HepG2 (cell line): Measurements from ENCODE around the gene RAI2. TPM values are rescaled to one million over a fixed set of nuclear protein-coding genes. Genes with fewer than 3 reads are reported as not detected.
"Not testable (repeated sequence)": the region's sequence is repeated elsewhere in the genome, so short reads cannot be mapped to it uniquely, and the experiment has no call there.

Experiments used
- ATAC-seq: fragments of 200-7000 bp; cut with Tn5 transposase; 3 replicates; pipeline ENCODE4 v1.9.1; 2020; ENCODE audit warnings: mild to moderate bottlenecking, moderate library complexity
- BruUV-seq: library from RNA; stranded (reverse); fragments of 400-500 nt; replicated peaks from 2 replicates; lab custom pipeline; 2021; lab: Mats Ljungman, UMichigan
- CTCF ChIA-PET: fragments of 300-600 bp; formaldehyde crosslinking; extraction: SDS; loops from one replicate; lab custom pipeline; 2021; ENCODE audit warnings: low total read pairs, inconsistent platforms, low intra/inter-chr PET ratio; lab: Yijun Ruan, JAX
- POLR2A ChIA-PET: fragments of 350-600 bp; sonication (Branson Sonifier 250); formaldehyde crosslinking; loops from one replicate; lab custom pipeline; 2020; ENCODE audit warnings: antibody characterized with exemption, inconsistent platforms; lab: Yijun Ruan, JAX
- DNase-seq: peaks from one replicate; pipeline ENCODE4 v3.0.0-alpha.2; 2015; ENCODE audit warnings: low spot score
- FAIRE-seq: peaks from 3 replicates; lab custom pipeline; 2011; peaks lifted over from hg19 to GRCh38; lab: Jason Lieb, UNC
- H2AFZ ChIP-seq: one replicate; pipeline ENCODE4 v1.6.1; 2011; ENCODE audit warnings: low read length, inconsistent platforms
- H3K27ac ChIP-seq: fragments of 300-600 bp; 3 replicates; pipeline ENCODE4 v1.8.0; 2011; ENCODE audit warnings: mixed run types, mild to moderate bottlenecking, mixed read lengths, low read length, inconsistent platforms; ENCODE audit not compliant: insufficient read depth; ENCODE audit errors: extremely low read length
- H3K27me3 ChIP-seq, 2 experiments: fragments of 200-600 bp in 1 of 2; 2 replicates in 1 of 2; 3 replicates in 1 of 2; pipeline versions ENCODE4 v1.6.0 to v1.8.0; 2011; ENCODE audit warnings: low read length in 2 of 2, mild to moderate bottlenecking in 2 of 2, moderate library complexity in 2 of 2, inconsistent platforms in 1 of 2; ENCODE audit not compliant: insufficient read depth in 2 of 2, control insufficient read depth in 1 of 2
- H3K36me3 ChIP-seq, 2 experiments: fragments of 200-600 bp in 1 of 2; replicated peaks in 1 of 2; 2 replicates in 1 of 2; 3 replicates in 1 of 2; pipeline versions ENCODE4 v1.5.1 to v1.8.0; 2011; ENCODE audit warnings: low read length in 2 of 2, inconsistent platforms in 1 of 2; ENCODE audit not compliant: insufficient read depth in 2 of 2, control insufficient read depth in 1 of 2
- H3K4me1 ChIP-seq: 2 replicates; pipeline ENCODE4 v1.5.1; 2012; ENCODE audit warnings: low read length, inconsistent platforms; ENCODE audit not compliant: insufficient read depth
- H3K4me2 ChIP-seq: 2 replicates; pipeline ENCODE4 v1.6.0; 2011; ENCODE audit warnings: low read depth, low read length, inconsistent platforms
- H3K4me3 ChIP-seq, 3 experiments: fragments of 200-600 bp in 1 of 3; sonication (generic), shearing (Covaris generic) in 1 of 3; replicated peaks in 1 of 3; 2 replicates each; pipeline ENCODE4 v1.5.1; 2011 to 2016; ENCODE audit warnings: low read length in 3 of 3, inconsistent platforms in 2 of 3, low read depth in 2 of 3, mild to moderate bottlenecking in 2 of 3, control low read depth in 1 of 3, mixed read lengths in 1 of 3; ENCODE audit not compliant: insufficient read depth in 1 of 3
- H3K79me2 ChIP-seq: one replicate; pipeline ENCODE4 v1.6.1; 2011; ENCODE audit warnings: low read length, inconsistent platforms; ENCODE audit not compliant: insufficient read depth
- H3K9ac ChIP-seq: 2 replicates; pipeline ENCODE4 v1.6.0; 2011; ENCODE audit warnings: mild to moderate bottlenecking, low read depth, low read length, inconsistent platforms; ENCODE audit not compliant: insufficient read depth
- H3K9me3 ChIP-seq: 2 replicates; pipeline ENCODE4 v1.5.1; 2012; ENCODE audit warnings: mild to moderate bottlenecking, low read length
- H4K20me1 ChIP-seq: 2 replicates; pipeline ENCODE4 v1.6.0; 2011; ENCODE audit warnings: inconsistent platforms, mild to moderate bottlenecking, low read length, moderate library complexity; ENCODE audit not compliant: insufficient read depth
- AHDC1 ChIP-seq: sonication (generic); formaldehyde crosslinking; IDR thresholded peaks from 2 replicates; pipeline ENCODE4 v1.5.1; 2020; ENCODE audit warnings: mild to moderate bottlenecking, missing genetic modification reagents, borderline replicate concordance
- ESRRA ChIP-seq: sonication (generic); formaldehyde crosslinking; IDR thresholded peaks from 2 replicates; pipeline ENCODE4 v1.5.1; 2020; ENCODE audit warnings: mild to moderate bottlenecking, low read depth, missing genetic modification reagents
- MEF2D ChIP-seq: sonication (generic); formaldehyde crosslinking; IDR thresholded peaks from 2 replicates; pipeline ENCODE4 v1.5.1; 2020; ENCODE audit warnings: mild to moderate bottlenecking, missing genetic modification reagents
- NFIB ChIP-seq: sonication (generic); formaldehyde crosslinking; IDR thresholded peaks from 2 replicates; pipeline ENCODE4 v1.9.0; 2021; ENCODE audit warnings: missing genetic modification reagents, mild to moderate bottlenecking, borderline replicate concordance
- RBFOX2 ChIP-seq: fragments of 200-400 bp; formaldehyde crosslinking; IDR thresholded peaks from 2 replicates; pipeline ENCODE4 v1.6.1; 2017; ENCODE audit warnings: low read depth, mild to moderate bottlenecking, low read length
- SNAPC2 ChIP-seq: sonication (generic); formaldehyde crosslinking; IDR thresholded peaks from 2 replicates; pipeline ENCODE4 v1.8.1; 2022; ENCODE audit warnings: mild to moderate bottlenecking, missing genetic modification reagents
- TEAD2 ChIP-seq: sonication (generic); formaldehyde crosslinking; IDR thresholded peaks from 2 replicates; pipeline ENCODE4 v1.9.0; 2021; ENCODE audit warnings: missing genetic modification reagents
- ZNF160 ChIP-seq: sonication (generic); formaldehyde crosslinking; IDR thresholded peaks from 2 replicates; pipeline ENCODE4 v1.8.0; 2022; ENCODE audit warnings: mild to moderate bottlenecking, inconsistent platforms, missing genetic modification reagents
- ZNF3 ChIP-seq: IDR thresholded peaks from 2 replicates; pipeline ENCODE4 v1.7.0; 2017; ENCODE audit warnings: inconsistent platforms
- ZNF552 ChIP-seq: sonication (generic); formaldehyde crosslinking; IDR thresholded peaks from 2 replicates; pipeline ENCODE4 v1.9.0; 2022; ENCODE audit warnings: missing genetic modification reagents, mild to moderate bottlenecking, borderline replicate concordance
- ZNF672 ChIP-seq: sonication (generic); formaldehyde crosslinking; IDR thresholded peaks from 2 replicates; pipeline ENCODE4 v1.8.1; 2022; ENCODE audit warnings: missing genetic modification reagents
- ZNF746 ChIP-seq: sonication (generic); formaldehyde crosslinking; IDR thresholded peaks from 2 replicates; pipeline ENCODE4 v1.8.0; 2022; ENCODE audit warnings: mild to moderate bottlenecking, missing genetic modification reagents
- ZNF878 ChIP-seq: sonication (generic); formaldehyde crosslinking; IDR thresholded peaks from 2 replicates; pipeline ENCODE4 v1.8.1; 2023; ENCODE audit warnings: mild to moderate bottlenecking, missing genetic modification reagents, moderate library complexity
- WGBS: methylation state at CpG from one replicate; pipeline ENCODE4 v1.1.6; 2017; ENCODE audit warnings: low lambda C conversion rate; 5-methylcytosine and 5-hydroxymethylcytosine counted together
- in situ Hi-C: cut with HindIII; loops from 2 replicates; pipeline ENCODE4 v1.10.0; 2017; ENCODE audit warnings: low pct_unique_long_range_greater_than_20kb; ENCODE audit not compliant: extremely low pct_ligation_motif_present
- intact Hi-C: fragments of 100-400 bp; cut with micrococcal nuclease; formaldehyde crosslinking; loops from one replicate; pipeline ENCODE4 v1.10.0; 2022; ENCODE audit not compliant: unreplicated experiment
- polyA plus RNA-seq, 8 experiments: library from polyadenylated mRNA; depleted of rRNA in 3 of 8; stranded (reverse) in 7 of 8; unstranded in 1 of 8; fragments of >200 nt; fragmentation: Illumina TruSeq in 4 of 8; extraction: Trizol in 4 of 8; gene quantifications; 2 replicates each; pipeline versions ENCODE4 v1.2.1 to v1.2.3, GENCODE V29; 2011 to 2016; ENCODE audit warnings: low read depth in 4 of 8, missing spikeins in 1 of 8, mixed read lengths in 1 of 8; ENCODE audit not compliant: insufficient read depth in 1 of 8
- total RNA-seq, 5 experiments: library from RNA; depleted of rRNA; stranded (reverse); fragments of >200 nt; fragmentation: Illumina TruSeq; extraction: Trizol; gene quantifications; 2 replicates each; pipeline ENCODE4 v1.2.3, GENCODE V29; 2016; ENCODE audit warnings: low read depth in 1 of 5

Gene RAI2
- total and polyA plus RNA-seq, 2 of the 13 experiments (the other 11 are each of a cell fraction or from before 2014, with no cell fraction given) = not detected

DNA sequence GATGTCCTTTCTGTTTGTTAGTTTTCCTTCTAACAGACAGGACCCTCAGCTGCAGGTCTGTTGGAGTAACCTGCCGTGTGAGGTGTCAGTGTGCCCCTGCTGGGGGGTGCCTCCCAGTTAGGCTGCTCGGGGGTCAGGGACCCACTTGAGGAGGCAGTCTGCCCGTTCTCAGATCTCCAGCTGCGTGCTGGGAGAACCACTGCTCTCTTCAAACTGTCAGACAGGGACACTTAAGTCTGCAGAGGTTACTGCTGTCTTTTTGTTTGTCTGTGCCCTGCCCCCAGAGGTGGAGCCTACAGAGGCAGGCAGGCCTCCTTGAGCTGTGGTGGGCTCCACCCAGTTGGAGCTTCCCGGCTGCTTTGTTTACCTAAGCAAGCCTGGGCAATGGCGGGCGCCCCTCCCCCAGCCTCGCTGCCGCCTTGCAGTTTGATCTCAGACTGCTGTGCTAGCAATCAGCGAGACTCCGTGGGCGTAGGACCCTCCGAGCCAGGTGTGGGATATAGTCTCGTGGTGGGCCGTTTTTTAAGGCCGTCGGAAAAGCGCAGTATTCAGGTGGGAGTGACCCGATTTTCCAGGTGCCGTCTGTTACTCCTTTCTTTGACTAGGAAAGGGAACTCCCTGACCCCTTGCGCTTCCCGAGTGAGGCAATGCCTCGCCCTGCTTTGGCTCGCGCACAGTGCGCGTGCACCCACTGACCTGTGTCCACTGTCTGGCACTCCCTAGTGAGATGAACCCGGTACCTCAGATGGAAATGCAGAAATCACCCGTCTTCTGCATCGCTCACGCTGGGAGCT lies 74.3 kb downstream of the RAI2 start:
- H3K9ac ChIP-seq, H4K20me1 ChIP-seq, H3K27ac ChIP-seq, H3K79me2 ChIP-seq, POLR2A ChIA-PET, H3K4me1 ChIP-seq, H2AFZ ChIP-seq, H3K9me3 ChIP-seq, DNase-seq, H3K4me2 ChIP-seq, ATAC-seq, H3K27me3 ChIP-seq, CTCF ChIA-PET, BruUV-seq, intact Hi-C loops, FAIRE-seq, in situ Hi-C loops, H3K36me3 ChIP-seq: not testable (repeated sequence)
- H3K4me3 ChIP-seq = peak overlapping the region in 2 of 3 experiments; percentile 36 to 37; a peak in 3 of 6 replicates
- 77% methylated on average over 4 of the region's 31 CpGs for WGBS

DNA sequence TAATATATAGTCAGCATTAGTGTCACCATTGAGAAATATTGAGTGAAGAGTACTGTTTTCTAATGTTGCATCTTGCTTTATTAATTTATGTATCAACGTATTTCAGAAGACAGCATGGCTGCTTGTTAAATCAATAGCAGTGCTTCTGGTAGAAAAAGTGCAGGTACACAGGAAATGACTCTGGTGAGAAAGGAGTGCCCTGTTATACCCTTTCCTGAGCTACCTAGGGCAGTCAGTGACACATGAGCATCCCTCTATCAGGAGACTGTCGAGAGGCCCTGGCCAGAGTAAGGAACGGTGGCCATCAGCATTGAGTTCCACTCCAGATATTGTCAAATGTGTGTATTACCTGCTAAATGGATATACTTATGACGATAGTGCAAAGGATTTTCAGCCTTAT lies 81.7 kb downstream of the RAI2 start:
- no peak for ATAC-seq
- no peak overlapping the region for H2AFZ ChIP-seq
- no peak for FAIRE-seq
- no peak for DNase-seq
- CTCF ChIA-PET = no interaction called here
- TF ChIP-seq MEF2D (CRISPR knock-in tag) (no peak), ZNF746 (CRISPR knock-in tag) (no peak), ZNF160 (no peak), ZNF672 (CRISPR knock-in tag) (no peak), ZNF3 (CRISPR knock-in tag) (no peak), AHDC1 (CRISPR knock-in tag) (no peak), SNAPC2 (CRISPR knock-in tag) (no peak), RBFOX2 (no peak), NFIB (no peak), TEAD2 (CRISPR knock-in tag) (no peak), ZNF552 (no peak), ESRRA (CRISPR knock-in tag) (no peak), ZNF878 (CRISPR knock-in tag) (no peak)
- H3K79me2 ChIP-seq = no peaks in the 10 kb centered on the region
- H3K9ac ChIP-seq = no peak overlapping the region
- no peaks in the 10 kb centered on the region for H3K27me3 ChIP-seq
- no peaks in the 10 kb centered on the region for H4K20me1 ChIP-seq
- no peak overlapping the region for H3K27ac ChIP-seq
- no peak overlapping the region for H3K4me3 ChIP-seq
- 7% methylated on average over 1 of the region's 4 CpGs for WGBS
- no peak overlapping the region for H3K4me2 ChIP-seq
- no peaks in the 10 kb centered on the region for H3K9me3 ChIP-seq
- no peaks in the 10 kb centered on the region for H3K36me3 ChIP-seq
- intact Hi-C loops (no loop called here), in situ Hi-C loops (no loop called here)
- BruUV-seq = no TSS peak
- POLR2A ChIA-PET = no interaction called here
- no peaks in the 10 kb centered on the region for H3K4me1 ChIP-seq
